Occipital lobe (tissue), 2 donors: ENCODE measurements around the gene NPHS1. TPM values are rescaled to one million over a fixed set of nuclear protein-coding genes. Genes with fewer than 3 reads are reported as not detected.
"Not testable (repeated sequence)": the region's sequence is repeated elsewhere in the genome, so short reads cannot be mapped to it uniquely, and the experiment has no call there.

Experiments used
- DNase-seq: peaks from one replicate; lab custom pipeline; 2025; lab: John Stamatoyannopoulos, UW
- total RNA-seq: library from RNA; depleted of rRNA; stranded (reverse); fragments of >200 nt; gene quantifications from one replicate; pipeline ENCODE4 v1.2.3, GENCODE V29; 2014

The NPHS1 gene
- 1.2 TPM for total RNA-seq

- DNase-seq: no peak
Observed at GRCh38 chr19:35852029-35852780, at the start of gene NPHS1. Gene NPHS1, minus strand, starts transcription at chr19:35852504. Its CDS starts 667 bp downstream, at chr19:35851837.

GRCh38 chr19:35901055-35901644 lies 48.8 kb upstream of the NPHS1 start:
- no peak for DNase-seq

GRCh38 chr19:35899547-35900214 lies 47.4 kb upstream of the NPHS1 start:
- DNase-seq: peak; percentile 56

- no peak for DNase-seq
Observed at GRCh38 chr19:35898499-35898809, 46.1 kb upstream of the NPHS1 start.

GRCh38 chr19:35897706-35898451 lies 45.6 kb upstream of the NPHS1 start:
- no peak for DNase-seq

- DNase-seq: no peak
Observed at GRCh38 chr19:35896643-35897040, 44.3 kb upstream of the NPHS1 start.

GRCh38 chr19:35895911-35896642 lies 43.8 kb upstream of the NPHS1 start:
- no peak for DNase-seq

GRCh38 chr19:35894342-35894741 lies 42.0 kb upstream of the NPHS1 start:
- no peak for DNase-seq

GRCh38 chr19:35891819-35892218 lies 39.5 kb upstream of the NPHS1 start:
- not testable (repeated sequence) for DNase-seq

- no peak for DNase-seq
Observed at GRCh38 chr19:35890113-35890650, 37.9 kb upstream of the NPHS1 start.

- DNase-seq: no peak
Observed at GRCh38 chr19:35889370-35890112, 37.2 kb upstream of the NPHS1 start.

GRCh38 chr19:35888398-35888797 lies 36.1 kb upstream of the NPHS1 start:
- no peak for DNase-seq

- no peak for DNase-seq
Observed at GRCh38 chr19:35887197-35887596, 34.9 kb upstream of the NPHS1 start.

- no peak for DNase-seq
Observed at GRCh38 chr19:35885904-35886303, 33.6 kb upstream of the NPHS1 start.

GRCh38 chr19:35885225-35885738 lies 33.0 kb upstream of the NPHS1 start:
- DNase-seq: no peak

GRCh38 chr19:35883882-35884281 lies 31.6 kb upstream of the NPHS1 start:
- DNase-seq: no peak

- DNase-seq: peak; percentile 6
Observed at GRCh38 chr19:35882114-35882832, 30.0 kb upstream of the NPHS1 start.

- DNase-seq: peak; percentile 70
Observed at GRCh38 chr19:35879770-35880317, 27.5 kb upstream of the NPHS1 start.

GRCh38 chr19:35879068-35879467 lies 26.8 kb upstream of the NPHS1 start:
- no peak for DNase-seq
